Ectodermal cell (in vitro differentiated cells): ENCODE measurements around the gene CFD.

ENCODE experiments used
- H3K27ac ChIP-seq: 2 replicates; pipeline ENCODE4 v1.7.0; 2013; ENCODE audit warnings: mild to moderate bottlenecking, low read depth, low read length; ENCODE audit not compliant: insufficient read depth, poor library complexity, severe bottlenecking
- H3K27me3 ChIP-seq: 2 replicates; pipeline ENCODE4 v1.7.0; 2013; ENCODE audit warnings: mild to moderate bottlenecking, low read length; ENCODE audit not compliant: insufficient read depth, control insufficient read depth, poor library complexity, severe bottlenecking
- H3K36me3 ChIP-seq: one replicate; pipeline ENCODE4 v1.7.0; 2013; ENCODE audit warnings: low read length; ENCODE audit not compliant: control insufficient read depth, insufficient read depth
- H3K4me1 ChIP-seq: one replicate; pipeline ENCODE4 v1.7.0; 2013; ENCODE audit warnings: low read length; ENCODE audit not compliant: control insufficient read depth, insufficient read depth
- H3K4me3 ChIP-seq: 2 replicates; pipeline ENCODE4 v1.7.0; 2013; ENCODE audit warnings: low read depth, low read length, control low read depth; ENCODE audit not compliant: insufficient read depth
- H3K9me3 ChIP-seq: 2 replicates; pipeline ENCODE4 v1.7.0; 2013; ENCODE audit warnings: mild to moderate bottlenecking, low read length, moderate library complexity; ENCODE audit not compliant: control insufficient read depth
- WGBS, 2 experiments: methylation state at CpG; one replicate each; pipeline ENCODE4 v1.1.7; 2013; ENCODE audit warnings: missing lambda C conversion rate in 2 of 2; 5-methylcytosine and 5-hydroxymethylcytosine counted together

CFD gene

GRCh38 chr19:866769-867300, 7.4 kb downstream of the CFD start:
- Histone ChIP-seq H3K9me3 (no peaks in the 10 kb centered on the region), H3K27ac (no peak overlapping the region), H3K36me3 (peaks cover 17% of the 10 kb centered on the region), H3K27me3 (peaks cover 16% of the 10 kb centered on the region), H3K4me1 (peaks cover 8% of the 10 kb centered on the region), H3K4me3 (no peak overlapping the region)
- WGBS, 2 experiments, result 76 to 77% methylated on average over 38 of the region's 38 CpGs

GRCh38 chr19:867301-867793, 7.9 kb downstream of the CFD start:
- peaks cover 8% of the 10 kb centered on the region for H3K4me1 ChIP-seq
- WGBS, 2 experiments, result 39% methylated on average over 16 of the region's 16 CpGs

GRCh38 chr19:867855-868457, 8.5 kb downstream of the CFD start:
- Histone ChIP-seq H3K36me3 (peaks cover 17% of the 10 kb centered on the region), H3K4me3 (no peak overlapping the region), H3K27me3 (peaks cover 6% of the 10 kb centered on the region), H3K4me1 (peaks cover 8% of the 10 kb centered on the region), H3K9me3 (no peaks in the 10 kb centered on the region), H3K27ac (no peak overlapping the region)
- WGBS, 2 experiments, result 93 to 94% methylated on average over 39 of the region's 39 CpGs

More at GRCh38 chr19:867301-867793, 7.9 kb downstream of the CFD start:
- Histone ChIP-seq H3K9me3 (no peaks in the 10 kb centered on the region), H3K4me3 (no peak overlapping the region), H3K27ac (no peak overlapping the region), H3K27me3 (peaks cover 12% of the 10 kb centered on the region), H3K36me3 (peaks cover 17% of the 10 kb centered on the region)

- Histone ChIP-seq H3K27ac (no peak overlapping the region), H3K4me3 (no peak overlapping the region), H3K9me3 (no peaks in the 10 kb centered on the region), H3K36me3 (peaks cover 17% of the 10 kb centered on the region), H3K27me3 (no peaks in the 10 kb centered on the region), H3K4me1 (peaks cover 8% of the 10 kb centered on the region)
- WGBS, 2 experiments, result 90 to 91% methylated on average over 34 of the region's 34 CpGs
Measured at GRCh38 chr19:868458-869244, 9.2 kb downstream of the CFD start.

- Histone ChIP-seq H3K36me3 (peaks cover 20% of the 10 kb centered on the region), H3K4me3 (no peak overlapping the region), H3K4me1 (peaks cover 8% of the 10 kb centered on the region), H3K27ac (no peak overlapping the region), H3K27me3 (no peaks in the 10 kb centered on the region), H3K9me3 (no peaks in the 10 kb centered on the region)
- WGBS, 2 experiments, result 88 to 89% methylated on average over 29 of the region's 29 CpGs
Measured at GRCh38 chr19:869245-870177, 10.0 kb downstream of the CFD start.

- peaks cover 23% of the 10 kb centered on the region for H3K36me3 ChIP-seq
Measured at GRCh38 chr19:870314-870713, 10.8 kb downstream of the CFD start.

GRCh38 chr19:870963-871401, 11.5 kb downstream of the CFD start:
- Histone ChIP-seq H3K36me3 (peaks cover 29% of the 10 kb centered on the region), H3K4me1 (peaks cover 8% of the 10 kb centered on the region), H3K27ac (no peak overlapping the region), H3K27me3 (no peaks in the 10 kb centered on the region), H3K4me3 (no peak overlapping the region), H3K9me3 (no peaks in the 10 kb centered on the region)
- 87 to 90% methylated on average over 28 of the region's 28 CpGs for WGBS, 2 experiments

More at GRCh38 chr19:870314-870713, 10.8 kb downstream of the CFD start:
- H3K27me3 ChIP-seq, result no peaks in the 10 kb centered on the region
- H3K27ac ChIP-seq, result no peak overlapping the region
- no peaks in the 10 kb centered on the region for H3K9me3 ChIP-seq
- peaks cover 8% of the 10 kb centered on the region for H3K4me1 ChIP-seq
- WGBS, 2 experiments, result 92 to 93% methylated on average over 8 of the region's 8 CpGs
- no peak overlapping the region for H3K4me3 ChIP-seq

GRCh38 chr19:871446-872265, 12.2 kb downstream of the CFD start:
- Histone ChIP-seq H3K27ac (peak overlapping the region; percentile 41), H3K36me3 (peaks cover 29% of the 10 kb centered on the region)
- WGBS, 2 experiments, result 49 to 52% methylated on average over 23 of the region's 33 CpGs

GRCh38 chr19:872266-872951, 12.9 kb downstream of the CFD start:
- H3K9me3 ChIP-seq, result no peaks in the 10 kb centered on the region
- WGBS, 2 experiments, result 42 to 43% methylated on average over 27 of the region's 27 CpGs
- H3K36me3 ChIP-seq, result peaks cover 29% of the 10 kb centered on the region
- peaks cover 4% of the 10 kb centered on the region for H3K4me1 ChIP-seq
- H3K27ac ChIP-seq, result peak overlapping the region; percentile 41
- peak overlapping the region; percentile 16 for H3K4me3 ChIP-seq
- no peaks in the 10 kb centered on the region for H3K27me3 ChIP-seq

More at GRCh38 chr19:871446-872265, 12.2 kb downstream of the CFD start:
- Histone ChIP-seq H3K9me3 (no peaks in the 10 kb centered on the region), H3K4me1 (peaks cover 8% of the 10 kb centered on the region), H3K27me3 (no peaks in the 10 kb centered on the region), H3K4me3 (peak overlapping the region; percentile 16)
